Ectodermal cell (in vitro differentiated cells): Measurements from ENCODE around the gene RNF126.

Experiments used
- H3K27ac ChIP-seq: 2 replicates; pipeline ENCODE4 v1.7.0; 2013; ENCODE audit warnings: mild to moderate bottlenecking, low read depth, low read length; ENCODE audit not compliant: insufficient read depth, poor library complexity, severe bottlenecking
- H3K27me3 ChIP-seq: 2 replicates; pipeline ENCODE4 v1.7.0; 2013; ENCODE audit warnings: mild to moderate bottlenecking, low read length; ENCODE audit not compliant: insufficient read depth, control insufficient read depth, poor library complexity, severe bottlenecking
- H3K36me3 ChIP-seq: one replicate; pipeline ENCODE4 v1.7.0; 2013; ENCODE audit warnings: low read length; ENCODE audit not compliant: control insufficient read depth, insufficient read depth
- H3K4me1 ChIP-seq: one replicate; pipeline ENCODE4 v1.7.0; 2013; ENCODE audit warnings: low read length; ENCODE audit not compliant: control insufficient read depth, insufficient read depth
- H3K4me3 ChIP-seq: 2 replicates; pipeline ENCODE4 v1.7.0; 2013; ENCODE audit warnings: low read depth, low read length, control low read depth; ENCODE audit not compliant: insufficient read depth
- H3K9me3 ChIP-seq: 2 replicates; pipeline ENCODE4 v1.7.0; 2013; ENCODE audit warnings: mild to moderate bottlenecking, low read length, moderate library complexity; ENCODE audit not compliant: control insufficient read depth
- WGBS, 2 experiments: methylation state at CpG; one replicate each; pipeline ENCODE4 v1.1.7; 2013; ENCODE audit warnings: missing lambda C conversion rate in 2 of 2; 5-methylcytosine and 5-hydroxymethylcytosine counted together

RNF126 gene

DNA sequence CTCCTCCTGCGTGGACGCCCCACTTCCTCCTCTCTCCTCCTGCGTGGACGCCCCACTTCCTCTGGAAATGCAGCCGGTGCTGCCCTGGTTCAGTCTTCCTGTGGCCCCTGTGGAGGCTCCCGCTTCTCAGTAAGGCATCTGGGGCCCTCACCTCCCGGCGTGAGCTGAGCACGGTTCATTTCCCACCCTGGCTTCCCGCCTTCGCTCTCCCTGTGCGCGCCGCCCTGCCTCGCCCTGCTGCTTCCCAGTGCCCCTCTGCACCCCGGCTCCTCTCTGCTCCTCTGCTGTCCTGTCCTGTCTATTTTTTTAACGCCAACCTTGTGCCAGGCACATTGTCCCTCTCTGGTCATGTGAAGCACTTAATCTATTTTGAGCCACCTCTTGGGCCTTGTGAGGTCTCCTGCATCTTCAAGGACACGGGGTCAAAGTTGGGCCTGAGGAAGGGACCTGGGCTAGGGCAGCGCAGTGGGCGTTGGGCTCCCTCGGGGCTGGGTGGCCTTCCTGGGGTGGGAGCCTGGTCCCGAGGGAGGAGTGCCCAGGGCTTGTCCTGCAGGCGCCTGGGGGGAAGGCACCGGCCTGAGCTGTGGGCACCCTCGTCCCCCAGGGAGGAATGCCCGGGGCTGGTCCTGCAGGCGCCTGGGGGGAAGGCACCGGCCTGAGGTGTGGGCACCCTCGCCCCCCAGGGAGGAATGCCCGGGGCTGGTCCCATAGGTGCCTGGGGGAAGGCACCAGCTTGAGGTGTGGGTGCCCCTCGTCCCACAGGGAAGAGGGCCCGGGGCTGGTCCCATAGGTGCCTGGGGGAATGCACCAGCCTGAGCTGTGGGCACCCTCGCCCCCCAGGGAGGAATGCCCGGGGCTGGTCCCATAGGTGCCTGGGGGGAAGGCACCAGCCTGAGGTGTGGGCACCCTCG is 60.4 kb downstream of the RNF126 start:
- WGBS, 2 experiments: 83 to 86% methylated on average over 35 of the region's 35 CpGs
- no peaks in the 10 kb centered on the region for H3K27me3 ChIP-seq

DNA sequence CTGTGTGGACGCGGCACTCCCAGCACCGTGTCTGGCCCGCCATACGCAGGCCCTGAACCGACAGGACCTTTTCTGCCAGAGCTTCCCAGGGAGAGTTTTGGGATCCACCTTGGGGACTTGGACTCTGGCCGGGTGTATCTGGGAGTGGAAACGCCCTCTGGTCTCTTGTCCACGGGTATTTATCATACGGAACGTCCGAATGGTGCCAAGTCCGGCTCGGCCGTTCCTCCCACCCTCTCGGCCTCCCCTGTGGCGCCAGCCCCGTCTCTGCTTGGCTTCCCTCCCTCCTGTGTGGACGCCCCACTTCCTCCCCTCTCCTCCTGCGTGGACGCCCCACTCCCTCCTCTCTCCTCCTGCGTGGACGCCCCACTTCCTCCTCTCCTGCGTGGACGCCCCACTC is 61.2 kb downstream of the RNF126 start:
- Histone ChIP-seq H3K36me3 (no peaks in the 10 kb centered on the region), H3K27me3 (no peaks in the 10 kb centered on the region), H3K4me3 (no peak overlapping the region), H3K27ac (no peak overlapping the region), H3K9me3 (no peaks in the 10 kb centered on the region), H3K4me1 (no peaks in the 10 kb centered on the region)
- WGBS, 2 experiments: 90 to 91% methylated on average over 25 of the region's 25 CpGs

More for the DNA sequence above, 60.4 kb downstream of the RNF126 start:
- H3K36me3 ChIP-seq: no peaks in the 10 kb centered on the region
- H3K4me1 ChIP-seq: no peaks in the 10 kb centered on the region
- H3K9me3 ChIP-seq: no peaks in the 10 kb centered on the region
- H3K4me3 ChIP-seq: no peak overlapping the region
- H3K27ac ChIP-seq: no peak overlapping the region

DNA sequence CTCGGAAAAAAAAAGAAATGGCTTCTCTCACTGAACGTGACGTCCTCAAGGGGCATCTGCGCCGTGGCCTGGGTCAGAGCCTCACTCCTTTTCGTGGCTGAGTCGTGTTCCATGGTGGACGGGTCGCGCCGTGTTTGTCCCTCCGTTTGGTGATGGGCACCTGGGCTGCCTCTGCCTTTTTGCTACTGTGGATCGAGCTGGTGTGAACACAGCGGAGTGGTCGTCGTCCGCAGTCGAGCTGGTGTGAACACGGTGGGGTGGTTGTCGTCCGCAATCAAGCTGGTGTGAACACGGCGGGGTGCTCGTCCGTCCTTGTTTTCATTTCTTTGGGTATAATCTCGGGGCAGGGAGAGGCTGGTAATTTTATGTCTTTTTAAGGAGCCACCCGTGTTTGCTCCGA is 61.7 kb downstream of the RNF126 start:
- WGBS, 2 experiments: 89 to 93% methylated on average over 28 of the region's 28 CpGs
- Histone ChIP-seq H3K27ac (no peak overlapping the region), H3K9me3 (no peaks in the 10 kb centered on the region), H3K4me1 (no peaks in the 10 kb centered on the region), H3K27me3 (no peaks in the 10 kb centered on the region), H3K4me3 (no peak overlapping the region), H3K36me3 (no peaks in the 10 kb centered on the region)
